HG02981 (cell line): ENCODE data around the gene SLC45A3.
"Not testable (repeated sequence)": the region's sequence is repeated elsewhere in the genome, so short reads cannot be mapped to it uniquely, and the experiment has no call there.

Experiments
- ATAC-seq: cut with Tn5 transposase; IDR thresholded peaks from one replicate; pipeline ENCODE4 v1.9.1; 2021; ENCODE audit warnings: mild to moderate bottlenecking, moderate library complexity; ENCODE audit not compliant: unreplicated experiment

Gene SLC45A3

GRCh38 chr1:205637854-205638468, 42.3 kb downstream of the SLC45A3 start:
- no peak for ATAC-seq

- no peak for ATAC-seq
Observed at GRCh38 chr1:205636732-205637131, 43.6 kb downstream of the SLC45A3 start.

- not testable (repeated sequence) for ATAC-seq
Observed at GRCh38 chr1:205636138-205636530, 44.2 kb downstream of the SLC45A3 start.

GRCh38 chr1:205633421-205633976, 46.8 kb downstream of the SLC45A3 start:
- no peak for ATAC-seq

GRCh38 chr1:205632669-205633169, 47.6 kb downstream of the SLC45A3 start:
- no peak for ATAC-seq

GRCh38 chr1:205631768-205632668, 48.3 kb downstream of the SLC45A3 start, which contains the start of gene ELK4:
TSS of gene ELK4 (minus strand) at chr1:205632011. CDS start at chr1:205623882, 8,129 bp downstream.
- ATAC-seq, result peak; percentile 81

- ATAC-seq, result peak; percentile 60
Observed at GRCh38 chr1:205631010-205631767, 49.1 kb downstream of the SLC45A3 start.

GRCh38 chr1:205630651-205631009, 49.7 kb downstream of the SLC45A3 start:
- no peak for ATAC-seq

GRCh38 chr1:205630241-205630640, 50.1 kb downstream of the SLC45A3 start:
- ATAC-seq, result no peak

- ATAC-seq, result no peak
Observed at GRCh38 chr1:205629751-205630150, 50.6 kb downstream of the SLC45A3 start.

GRCh38 chr1:205627956-205628355, 52.4 kb downstream of the SLC45A3 start:
- ATAC-seq, result no peak

- no peak for ATAC-seq
Observed at GRCh38 chr1:205626216-205626615, 54.1 kb downstream of the SLC45A3 start.

GRCh38 chr1:205623646-205624045, 56.7 kb downstream of the SLC45A3 start:
- no peak for ATAC-seq

- ATAC-seq, result no peak
Observed at GRCh38 chr1:205620269-205620668, 60.0 kb downstream of the SLC45A3 start.

GRCh38 chr1:205619376-205619775, 60.9 kb downstream of the SLC45A3 start:
- no peak for ATAC-seq

- peak; percentile 59 for ATAC-seq
Observed at GRCh38 chr1:205616563-205617293, 63.6 kb downstream of the SLC45A3 start.

GRCh38 chr1:205615789-205616188, 64.5 kb downstream of the SLC45A3 start:
- no peak for ATAC-seq

- ATAC-seq, result no peak
Observed at GRCh38 chr1:205613854-205614412, 66.4 kb downstream of the SLC45A3 start.

- ATAC-seq, result no peak
Observed at GRCh38 chr1:205612556-205612955, 67.8 kb downstream of the SLC45A3 start.

GRCh38 chr1:205612104-205612503, 68.2 kb downstream of the SLC45A3 start:
- ATAC-seq, result no peak
